CD14-positive monocyte (primary cell): ENCODE data around the gene GMDS. TPM values are rescaled to one million over a fixed set of nuclear protein-coding genes. Genes with fewer than 3 reads are reported as not detected.

Source experiments
- DNase-seq, 3 donors: peaks; one replicate each; pipeline ENCODE4 v3.0.0-alpha.2; 2011 to 2022
- H2AFZ ChIP-seq: 2 replicates; pipeline ENCODE4 v1.6.0; 2012; ENCODE audit warnings: mild to moderate bottlenecking, low read depth, low read length, inconsistent platforms; ENCODE audit not compliant: insufficient read depth, poor library complexity, severe bottlenecking
- H3K27ac ChIP-seq, 2 donors: 1 replicate in 1 of 2; 2 replicates in 1 of 2; pipeline ENCODE4 v1.5.1; 2012 to 2013; ENCODE audit warnings: low read length in 2 of 2, control low read depth in 1 of 2, inconsistent platforms in 1 of 2, low read depth in 1 of 2, mild to moderate bottlenecking in 1 of 2
- H3K27me3 ChIP-seq, 2 donors: one replicate each; pipeline versions ENCODE4 v1.6.0 to v1.6.1; 2011 to 2013; ENCODE audit warnings: low read length in 2 of 2; ENCODE audit not compliant: control insufficient read depth in 2 of 2, insufficient read depth in 2 of 2
- H3K36me3 ChIP-seq, 2 donors: replicated peaks in 1 of 2; 1 replicate in 1 of 2; 2 replicates in 1 of 2; pipeline versions ENCODE4 v1.5.1 to v1.6.1; 2012 to 2013; ENCODE audit warnings: low read length in 2 of 2, control low read depth in 1 of 2, inconsistent platforms in 1 of 2, mild to moderate bottlenecking in 1 of 2; ENCODE audit not compliant: insufficient read depth in 2 of 2, control insufficient read depth in 1 of 2
- H3K4me1 ChIP-seq, 2 donors: 1 replicate in 1 of 2; 2 replicates in 1 of 2; pipeline versions ENCODE4 v1.5.1 to v1.6.1; 2012 to 2013; ENCODE audit warnings: low read length in 2 of 2, control low read depth in 1 of 2, inconsistent platforms in 1 of 2, mild to moderate bottlenecking in 1 of 2, moderate library complexity in 1 of 2; ENCODE audit not compliant: insufficient read depth in 2 of 2, control insufficient read depth in 1 of 2
- H3K4me2 ChIP-seq: replicated peaks from 2 replicates; pipeline ENCODE3; 2012; ENCODE audit warnings: low read length, moderate library complexity, mild to moderate bottlenecking; ENCODE audit not compliant: poor library complexity, severe bottlenecking; ENCODE audit errors: extremely low read depth
- H3K4me3 ChIP-seq, 3 experiments: fragments of 200-600 bp in 1 of 3; sonication (generic) in 1 of 3; replicated peaks in 1 of 3; 1 replicate in 2 of 3; 2 replicates in 1 of 3; pipeline ENCODE4 v1.5.1; 2011 to 2013; ENCODE audit warnings: low read length in 3 of 3, mild to moderate bottlenecking in 3 of 3, control low read depth in 2 of 3, low read depth in 2 of 3, inconsistent platforms in 1 of 3, moderate library complexity in 1 of 3
- H3K79me2 ChIP-seq: 2 replicates; pipeline ENCODE4 v1.6.0; 2012; ENCODE audit warnings: mild to moderate bottlenecking, control low read depth, inconsistent platforms, low read length, moderate library complexity; ENCODE audit not compliant: insufficient read depth
- H3K9ac ChIP-seq: 2 replicates; pipeline ENCODE4 v1.6.0; 2017; ENCODE audit warnings: low read length, mild to moderate bottlenecking; ENCODE audit not compliant: insufficient read depth, poor library complexity, severe bottlenecking
- H3K9me3 ChIP-seq, 2 donors: replicated peaks in 1 of 2; 1 replicate in 1 of 2; 2 replicates in 1 of 2; pipeline versions ENCODE4 v1.5.1 to v1.6.1; 2012 to 2013; ENCODE audit warnings: low read length in 2 of 2, control low read depth in 1 of 2; ENCODE audit not compliant: control insufficient read depth in 1 of 2, insufficient read depth in 1 of 2
- H4K20me1 ChIP-seq: 2 replicates; pipeline ENCODE4 v1.6.0; 2012; ENCODE audit warnings: mild to moderate bottlenecking, low read length, control low read depth, moderate library complexity; ENCODE audit not compliant: insufficient read depth
- H3K27ac Mint-ChIP-seq, 7 donors: one replicate each; pipeline ENCODE4 v1.8.0; 2020; ENCODE audit warnings: mild to moderate bottlenecking in 7 of 7, mixed read lengths in 7 of 7, moderate library complexity in 6 of 7, inconsistent platforms in 2 of 7
- H3K27me3 Mint-ChIP-seq, 3 donors: one replicate each; pipeline ENCODE4 v1.8.0; 2021 to 2022; ENCODE audit warnings: low read depth in 3 of 3, mild to moderate bottlenecking in 3 of 3, mixed read lengths in 3 of 3, moderate library complexity in 3 of 3, inconsistent platforms in 1 of 3
- H3K36me3 Mint-ChIP-seq, 2 donors: one replicate each; pipeline ENCODE4 v1.8.0; 2020; ENCODE audit warnings: mixed read lengths in 2 of 2, inconsistent platforms in 1 of 2, mild to moderate bottlenecking in 1 of 2
- H3K4me1 Mint-ChIP-seq: one replicate; pipeline ENCODE4 v1.8.0; 2020; ENCODE audit warnings: mild to moderate bottlenecking, mixed read lengths
- H3K4me3 Mint-ChIP-seq, 2 donors: one replicate each; pipeline ENCODE4 v1.8.0; 2020; ENCODE audit warnings: mild to moderate bottlenecking in 2 of 2, mixed read lengths in 2 of 2, moderate library complexity in 1 of 2
- H3K9me3 Mint-ChIP-seq, 7 donors: one replicate each; pipeline ENCODE4 v1.8.0; 2020 to 2022; ENCODE audit warnings: mixed read lengths in 7 of 7, mild to moderate bottlenecking in 6 of 7, moderate library complexity in 6 of 7, inconsistent platforms in 2 of 7
- WGBS: methylation state at CpG from one replicate; pipeline ENCODE4 v1.1.5; 2013; ENCODE audit warnings: missing lambda C conversion rate; ENCODE audit not compliant: insufficient coverage; 5-methylcytosine and 5-hydroxymethylcytosine counted together
- intact Hi-C, 2 donors: fragments of 100-400 bp; cut with micrococcal nuclease; formaldehyde crosslinking; loops; one replicate each; pipeline versions ENCODE4 v1.15.0 to v1.15.1; 2023
- polyA plus RNA-seq, 3 donors: library from polyadenylated mRNA; depleted of rRNA in 1 of 3; unstranded in 2 of 3; stranded (reverse) in 1 of 3; fragments of 300-500 nt in 2 of 3; fragments of >200 nt in 1 of 3; fragmentation: Illumina TruSeq in 2 of 3; gene quantifications; 1 replicate in 2 of 3; 2 replicates in 1 of 3; pipeline ENCODE4 v1.2.3, GENCODE V29; 2012 to 2021
- TF ChIP-seq, protein P1 (sequence below): fragments of 200-600 bp; IDR thresholded peaks from one replicate; pipeline ENCODE4 v1.8.0; 2022; ENCODE audit warnings: antibody characterized with exemption, mild to moderate bottlenecking

Gene GMDS
- polyA plus RNA-seq, 3 donors: 10.5 to 19.9 (median 17.6) TPM

- Histone ChIP-seq H3K27ac (no peak overlapping the region), H3K4me3 (no peak overlapping the region), H2AFZ (no peak overlapping the region), H3K4me1 (no peaks in the 10 kb centered on the region), H3K27me3 (no peaks in the 10 kb centered on the region), H3K9me3 (no peaks in the 10 kb centered on the region), H3K79me2 (no peaks in the 10 kb centered on the region), H4K20me1 (no peaks in the 10 kb centered on the region), H3K9ac (no peak overlapping the region), H3K36me3 (no peaks in the 10 kb centered on the region), H3K4me2 (no peak overlapping the region)
- WGBS: no CpG with 5 or more reads among the region's 11 CpGs
- H3K36me3 Mint-ChIP-seq: no peaks in the 10 kb centered on the region
- peaks cover 0 to 5% (median 0%) of the 10 kb centered on the region in 7 donors for H3K9me3 Mint-ChIP-seq
- no peak overlapping the region for H3K4me3 Mint-ChIP-seq
- intact Hi-C loops: no loop called here
- TF ChIP-seq, protein P1, sequence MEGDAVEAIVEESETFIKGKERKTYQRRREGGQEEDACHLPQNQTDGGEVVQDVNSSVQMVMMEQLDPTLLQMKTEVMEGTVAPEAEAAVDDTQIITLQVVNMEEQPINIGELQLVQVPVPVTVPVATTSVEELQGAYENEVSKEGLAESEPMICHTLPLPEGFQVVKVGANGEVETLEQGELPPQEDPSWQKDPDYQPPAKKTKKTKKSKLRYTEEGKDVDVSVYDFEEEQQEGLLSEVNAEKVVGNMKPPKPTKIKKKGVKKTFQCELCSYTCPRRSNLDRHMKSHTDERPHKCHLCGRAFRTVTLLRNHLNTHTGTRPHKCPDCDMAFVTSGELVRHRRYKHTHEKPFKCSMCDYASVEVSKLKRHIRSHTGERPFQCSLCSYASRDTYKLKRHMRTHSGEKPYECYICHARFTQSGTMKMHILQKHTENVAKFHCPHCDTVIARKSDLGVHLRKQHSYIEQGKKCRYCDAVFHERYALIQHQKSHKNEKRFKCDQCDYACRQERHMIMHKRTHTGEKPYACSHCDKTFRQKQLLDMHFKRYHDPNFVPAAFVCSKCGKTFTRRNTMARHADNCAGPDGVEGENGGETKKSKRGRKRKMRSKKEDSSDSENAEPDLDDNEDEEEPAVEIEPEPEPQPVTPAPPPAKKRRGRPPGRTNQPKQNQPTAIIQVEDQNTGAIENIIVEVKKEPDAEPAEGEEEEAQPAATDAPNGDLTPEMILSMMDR: no peak
- peaks cover 0 to 2% (median 1%) of the 10 kb centered on the region in 3 donors for H3K27me3 Mint-ChIP-seq
- no peak overlapping the region for H3K27ac Mint-ChIP-seq
- no peak for DNase-seq
- no peaks in the 10 kb centered on the region for H3K4me1 Mint-ChIP-seq
These were observed 423.8 kb downstream of the GMDS start for GRCh38 chr6:1821513-1822183.

DNA sequence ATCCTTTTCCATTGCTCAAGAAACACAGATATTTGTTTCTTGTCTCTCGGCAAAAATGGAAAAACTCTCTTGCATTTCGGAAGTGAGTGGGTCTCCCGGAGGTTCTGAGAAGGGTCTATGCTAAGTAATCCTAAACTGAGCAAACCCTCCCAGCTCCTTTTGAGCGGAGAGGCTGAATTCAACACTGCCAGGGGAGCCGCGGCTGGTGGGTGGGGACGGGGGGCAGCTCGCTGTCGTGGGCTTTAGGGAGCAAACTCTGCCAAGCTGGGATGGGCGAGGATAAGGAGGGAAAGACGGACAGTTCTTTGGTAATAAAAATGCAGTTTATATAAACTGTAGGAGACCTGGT is 424.3 kb downstream of the GMDS start:
- Histone ChIP-seq H3K27me3 (no peaks in the 10 kb centered on the region), H3K79me2 (no peaks in the 10 kb centered on the region), H3K4me1 (no peaks in the 10 kb centered on the region), H3K27ac (no peak overlapping the region), H3K4me2 (no peak overlapping the region), H3K36me3 (no peaks in the 10 kb centered on the region), H3K9me3 (no peaks in the 10 kb centered on the region), H3K9ac (no peak overlapping the region), H2AFZ (no peak overlapping the region), H4K20me1 (no peaks in the 10 kb centered on the region), H3K4me3 (no peak overlapping the region)
- H3K4me1 Mint-ChIP-seq: no peaks in the 10 kb centered on the region
- no peak overlapping the region for H3K4me3 Mint-ChIP-seq
- TF ChIP-seq, protein P1: no peak
- DNase-seq: no peak
- no peak overlapping the region for H3K27ac Mint-ChIP-seq
- no peaks in the 10 kb centered on the region for H3K36me3 Mint-ChIP-seq
- H3K27me3 Mint-ChIP-seq: peaks cover 0 to 2% (median 2%) of the 10 kb centered on the region in 3 donors
- WGBS: 90% methylated on average over 7 of the region's 11 CpGs
- intact Hi-C loops: no loop called here
- peaks cover 0 to 4% (median 0%) of the 10 kb centered on the region in 7 donors for H3K9me3 Mint-ChIP-seq
